C4-2B (cell line): ENCODE measurements around the gene LRSAM1.

ENCODE experiments used
- H3K27ac ChIP-seq: fragments of 450-650 bp; 2 replicates; pipeline ENCODE4 v1.5.1; 2017
- ZFX ChIP-seq: fragments of 450-650 bp; IDR thresholded peaks from 2 replicates; pipeline ENCODE4 v1.6.1; 2017
- TF ChIP-seq, protein P1 (sequence below): fragments of 450-650 bp; conservative IDR thresholded peaks from 2 replicates; pipeline ENCODE4 v1.5.1; 2017; ENCODE audit warnings: mild to moderate bottlenecking

LRSAM1 gene

GRCh38 chr9:127450830-127451607, at the start of gene LRSAM1, which contains the start of gene RPL12:
LRSAM1 (plus strand) TSS chr9:127451510; CDS start chr9:127454528, 3,018 bp downstream.
RPL12 (minus strand) TSS chr9:127451406; CDS start chr9:127451317, 89 bp downstream.
- peak; percentile 57; the same call in 1 of the 2 replicates for TF ChIP-seq ZFX
- TF ChIP-seq, protein P1, sequence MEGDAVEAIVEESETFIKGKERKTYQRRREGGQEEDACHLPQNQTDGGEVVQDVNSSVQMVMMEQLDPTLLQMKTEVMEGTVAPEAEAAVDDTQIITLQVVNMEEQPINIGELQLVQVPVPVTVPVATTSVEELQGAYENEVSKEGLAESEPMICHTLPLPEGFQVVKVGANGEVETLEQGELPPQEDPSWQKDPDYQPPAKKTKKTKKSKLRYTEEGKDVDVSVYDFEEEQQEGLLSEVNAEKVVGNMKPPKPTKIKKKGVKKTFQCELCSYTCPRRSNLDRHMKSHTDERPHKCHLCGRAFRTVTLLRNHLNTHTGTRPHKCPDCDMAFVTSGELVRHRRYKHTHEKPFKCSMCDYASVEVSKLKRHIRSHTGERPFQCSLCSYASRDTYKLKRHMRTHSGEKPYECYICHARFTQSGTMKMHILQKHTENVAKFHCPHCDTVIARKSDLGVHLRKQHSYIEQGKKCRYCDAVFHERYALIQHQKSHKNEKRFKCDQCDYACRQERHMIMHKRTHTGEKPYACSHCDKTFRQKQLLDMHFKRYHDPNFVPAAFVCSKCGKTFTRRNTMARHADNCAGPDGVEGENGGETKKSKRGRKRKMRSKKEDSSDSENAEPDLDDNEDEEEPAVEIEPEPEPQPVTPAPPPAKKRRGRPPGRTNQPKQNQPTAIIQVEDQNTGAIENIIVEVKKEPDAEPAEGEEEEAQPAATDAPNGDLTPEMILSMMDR, result no peak
- H3K27ac ChIP-seq, result peak within 1 kb of the TSS; percentile 96

- H3K27ac ChIP-seq, result no peak overlapping the region
- TF ChIP-seq, protein P1, result no peak
- no peak for TF ChIP-seq ZFX
Observed at GRCh38 chr9:127402401-127403090, 48.8 kb upstream of the LRSAM1 start.

DNA sequence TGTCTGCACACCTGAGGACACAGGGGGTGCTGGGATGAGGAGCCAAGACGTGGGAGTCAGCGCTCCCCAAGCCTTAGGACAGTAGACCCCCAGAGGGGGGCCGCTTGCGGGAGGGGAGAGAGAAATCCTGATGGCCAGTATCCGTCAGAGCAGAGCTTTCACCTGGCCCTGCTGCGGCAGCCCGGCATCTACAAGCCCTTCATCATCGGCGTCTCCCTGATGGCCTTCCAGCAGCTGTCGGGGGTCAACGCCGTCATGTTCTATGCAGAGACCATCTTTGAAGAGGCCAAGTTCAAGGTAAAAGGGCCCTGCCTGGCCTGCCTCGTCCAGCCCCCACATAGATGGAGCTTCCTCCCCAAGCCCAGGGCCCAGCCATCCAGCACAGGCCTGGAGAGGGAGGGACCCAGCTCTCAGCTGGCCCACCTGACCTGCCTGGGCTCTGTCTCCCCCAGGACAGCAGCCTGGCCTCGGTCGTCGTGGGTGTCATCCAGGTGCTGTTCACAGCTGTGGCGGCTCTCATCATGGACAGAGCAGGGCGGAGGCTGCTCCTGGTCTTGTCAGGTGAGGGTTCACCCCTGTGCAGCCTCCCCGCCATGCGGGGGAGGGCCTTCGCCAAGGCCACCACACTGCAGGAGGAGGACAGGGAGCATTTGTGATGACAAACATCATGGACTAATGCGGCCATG, 47.7 kb upstream of the LRSAM1 start:
- no peak overlapping the region for H3K27ac ChIP-seq
- no peak for TF ChIP-seq ZFX
- TF ChIP-seq, protein P1, result no peak

GRCh38 chr9:127404631-127405030, 46.7 kb upstream of the LRSAM1 start:
- no peak overlapping the region for H3K27ac ChIP-seq
- no peak for TF ChIP-seq ZFX
- TF ChIP-seq, protein P1, result no peak

- TF ChIP-seq ZFX, result no peak
- TF ChIP-seq, protein P1, result no peak
- no peak overlapping the region; the same call in 1 of the 2 replicates for H3K27ac ChIP-seq
Observed at GRCh38 chr9:127405344-127406125, 45.8 kb upstream of the LRSAM1 start.

GRCh38 chr9:127406799-127407491, 44.4 kb upstream of the LRSAM1 start:
- H3K27ac ChIP-seq, result peak overlapping the region; percentile 87
- TF ChIP-seq, protein P1, result no peak
- no peak for TF ChIP-seq ZFX
